Amniotic epithelial cell (primary cell): ENCODE measurements around the gene GCFC2.
A peak's percentile ranks its signal among the peaks of the same experiment; 100 is the strongest.

ENCODE experiments used
- DNase-seq: peaks from one replicate; pipeline ENCODE4 v3.0.0-alpha.2; 2010; ENCODE audit warnings: low read depth

The GCFC2 gene

GRCh38 chr2:75622929-75623328, 87.8 kb downstream of the GCFC2 start:
- DNase-seq = no peak

- DNase-seq = no peak
Measured at GRCh38 chr2:75622500-75622899, 88.2 kb downstream of the GCFC2 start.

GRCh38 chr2:75621228-75621627, 89.5 kb downstream of the GCFC2 start:
- no peak for DNase-seq

GRCh38 chr2:75619956-75620740, 90.6 kb downstream of the GCFC2 start:
- DNase-seq = no peak

- no peak for DNase-seq
Measured at GRCh38 chr2:75616933-75617332, 93.8 kb downstream of the GCFC2 start.

GRCh38 chr2:75616406-75616805, 94.3 kb downstream of the GCFC2 start:
- no peak for DNase-seq

- peak; percentile 44 for DNase-seq
Measured at GRCh38 chr2:75614162-75614651, 96.5 kb downstream of the GCFC2 start.

GRCh38 chr2:75612862-75613243, 97.9 kb downstream of the GCFC2 start:
- DNase-seq = no peak
